SH-SY5Y (cell line): ENCODE measurements around the gene FBXL16.

Source experiments
- GATA2 ChIP-seq: IDR thresholded peaks from 2 replicates; pipeline ENCODE4 v1.6.1; 2011; ENCODE audit warnings: mild to moderate bottlenecking, low read depth, low read length
- GATA3 ChIP-seq: IDR thresholded peaks from 2 replicates; pipeline ENCODE4 v1.6.1; 2011; ENCODE audit warnings: low read depth, mild to moderate bottlenecking, low read length, moderate library complexity

DNA sequence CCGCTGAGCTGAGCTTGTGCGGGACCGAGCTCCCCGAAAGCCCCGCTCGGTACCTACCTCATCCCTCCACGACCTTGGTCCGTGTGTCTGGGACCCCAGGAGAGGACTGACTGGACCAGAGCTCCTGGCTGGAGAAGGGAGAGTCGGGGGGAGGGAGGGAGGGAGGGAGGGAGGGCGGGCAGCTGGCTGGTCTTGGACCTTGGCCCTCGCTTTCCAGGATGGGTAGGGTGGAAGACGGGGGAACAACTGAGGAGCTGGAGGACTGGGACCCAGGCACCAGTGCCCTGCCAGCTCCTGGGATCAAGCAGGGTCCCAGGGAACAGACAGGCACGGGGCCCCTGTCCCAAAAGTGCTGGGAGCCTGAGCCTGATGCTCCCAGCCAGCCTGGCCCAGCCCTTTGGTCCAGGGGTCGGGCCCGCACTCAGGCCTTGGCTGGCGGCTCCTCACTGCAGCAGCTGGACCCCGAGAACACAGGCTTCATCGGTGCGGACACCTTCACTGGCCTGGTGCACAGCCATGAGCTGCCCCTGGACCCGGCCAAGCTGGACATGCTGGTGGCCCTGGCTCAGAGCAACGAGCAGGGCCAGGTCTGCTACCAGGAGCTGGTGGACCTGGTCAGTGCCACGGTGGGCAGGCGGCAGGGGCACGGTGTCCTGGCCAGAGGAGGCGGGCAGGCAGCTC is 29.6 kb downstream of the FBXL16 start:
- TF ChIP-seq GATA3 = no peak
- no peak for TF ChIP-seq GATA2
